ENCODE measurements around the gene RNASE2. TPM values are rescaled to one million over a fixed set of nuclear protein-coding genes. Genes with fewer than 3 reads are reported as not detected.
"Not testable (repeated sequence)": the region's sequence is repeated elsewhere in the genome, so short reads cannot be mapped to it uniquely, and the experiment has no call there.

RNASE2 gene
- not detected in 2 replicates for total RNA-seq

DNA sequence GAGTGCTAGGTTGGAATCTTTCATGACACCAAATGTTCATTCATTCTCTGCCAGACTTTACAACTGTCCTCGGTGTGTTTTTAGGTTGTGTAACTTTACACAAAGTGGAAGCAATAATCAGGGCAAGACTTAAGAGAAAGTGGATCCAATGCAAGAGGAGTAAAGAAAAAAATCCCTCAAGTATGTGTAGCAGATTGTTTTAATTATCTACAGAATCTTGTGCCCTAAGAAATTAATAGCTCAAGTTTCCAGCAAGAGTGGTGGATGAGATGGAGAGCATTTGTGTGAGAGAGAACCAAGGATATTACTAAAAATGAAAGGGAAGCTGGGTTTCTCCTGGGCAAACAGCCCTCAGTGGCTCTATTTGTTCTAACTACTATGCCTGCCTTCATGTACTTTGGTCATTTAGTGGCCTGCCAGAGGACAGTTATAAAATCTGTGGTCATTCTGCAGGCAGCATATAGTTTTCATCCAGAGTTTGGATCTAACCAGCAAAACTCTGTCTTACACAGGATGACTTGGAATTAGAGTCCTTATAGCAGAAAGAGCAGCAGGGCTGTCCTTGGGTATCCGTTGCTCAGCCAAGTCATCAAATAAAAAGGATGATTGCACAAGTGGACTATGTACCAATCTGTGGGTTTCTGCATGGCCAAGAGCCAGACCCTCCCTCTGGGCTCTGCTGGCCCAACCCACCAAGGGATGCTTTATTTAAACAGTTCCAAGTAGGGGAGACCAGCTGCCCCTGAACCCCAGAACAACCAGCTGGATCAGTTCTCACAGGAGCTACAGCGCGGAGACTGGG lies at the start of gene RNASE2:
Gene RNASE2, plus strand, starts transcription at position 752 of the 802 bp plus-strand sequence. CDS start 285 bp downstream, outside the sequence.
- H3K4me3 ChIP-seq (ENCODE audit: low read depth, low read length); DNase-seq (ENCODE audit: low read depth): not testable (repeated sequence)

DNA sequence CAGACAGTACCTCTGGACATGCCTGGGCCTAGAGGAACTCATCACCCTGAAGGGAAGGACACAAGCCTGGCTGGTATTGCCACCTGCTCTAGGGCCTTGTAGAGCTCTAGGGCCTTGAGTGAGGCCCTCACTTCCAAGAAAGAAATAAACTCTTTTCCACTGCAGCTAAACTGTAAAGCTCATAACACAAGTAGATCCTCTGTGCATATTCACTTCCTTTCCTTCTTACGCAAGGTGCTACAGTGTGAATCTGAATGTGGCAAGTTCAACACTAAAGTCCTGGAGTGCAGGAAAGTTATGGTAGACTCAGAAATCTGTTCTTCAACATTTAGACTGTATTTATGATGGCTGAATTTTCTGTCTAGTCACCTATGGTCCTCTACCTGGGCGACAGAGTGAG lies 49.6 kb upstream of the RNASE2 start:
- no peak for TF ChIP-seq CTCF (conservative IDR thresholded peaks at IDR 0.05; ENCODE audit: low read depth, low read length)
- H3K4me3 ChIP-seq (ENCODE audit: low read depth, low read length) = no peak overlapping the region
- no peak for DNase-seq (ENCODE audit: low read depth)

GRCh38 chr14:20907214-20907613 lies 48.1 kb upstream of the RNASE2 start:
- no peak for DNase-seq (ENCODE audit: low read depth)
- no peak for TF ChIP-seq CTCF (conservative IDR thresholded peaks at IDR 0.05; ENCODE audit: low read depth, low read length)
- H3K4me3 ChIP-seq (ENCODE audit: low read depth, low read length) = no peak overlapping the region

DNA sequence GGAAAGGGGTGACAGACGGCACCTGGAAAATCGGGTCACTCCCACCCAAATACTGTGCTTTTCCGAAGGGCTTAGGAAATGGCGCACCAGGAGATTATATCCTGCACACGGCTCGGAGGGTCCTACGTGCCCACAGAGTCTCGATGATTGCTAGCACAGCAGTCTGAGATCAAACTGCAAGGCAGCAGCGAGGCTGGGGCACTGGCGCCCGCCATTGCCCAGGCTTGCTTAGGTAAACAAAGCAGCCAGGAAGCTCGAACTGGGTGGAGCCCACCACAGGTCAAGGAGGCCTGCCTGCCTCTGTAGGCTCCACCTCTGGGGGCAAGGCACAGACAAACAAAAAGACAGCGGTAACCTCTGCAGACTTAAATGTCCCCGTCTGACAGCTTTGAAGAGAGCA lies 44.5 kb upstream of the RNASE2 start:
- not testable (repeated sequence) for DNase-seq (ENCODE audit: low read depth); H3K4me3 ChIP-seq (ENCODE audit: low read depth, low read length)

DNA sequence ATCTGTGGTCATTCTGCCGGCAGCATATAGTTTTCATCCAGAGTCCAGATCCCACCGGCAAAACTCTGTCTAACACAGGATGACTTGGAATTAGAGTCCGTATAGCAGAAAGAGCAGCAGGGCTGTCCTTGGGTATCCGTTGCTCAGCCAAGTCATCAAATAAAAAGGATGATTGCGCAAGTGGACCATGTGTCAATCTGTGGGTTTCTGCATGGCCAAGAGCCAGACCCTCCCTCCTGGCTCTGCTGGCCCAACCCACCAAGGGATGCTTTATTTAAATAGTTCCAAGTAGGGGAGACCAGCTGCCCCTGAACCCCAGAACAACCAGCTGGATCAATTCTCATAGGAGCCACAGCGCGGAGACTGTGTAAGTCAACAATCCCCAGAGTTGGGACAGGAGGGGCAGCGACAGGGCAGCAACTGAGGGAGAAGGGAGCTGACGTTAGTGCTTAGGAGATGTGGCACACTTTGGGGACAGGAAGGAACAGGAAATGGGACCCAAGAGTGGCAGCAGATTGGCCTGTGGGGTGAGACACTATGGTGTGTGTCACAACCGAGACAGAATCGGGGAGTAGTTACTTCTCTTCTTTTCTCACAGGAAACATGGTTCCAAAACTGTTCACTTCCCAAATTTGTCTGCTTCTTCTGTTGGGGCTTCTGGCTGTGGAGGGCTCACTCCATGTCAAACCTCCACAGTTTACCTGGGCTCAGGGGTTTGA lies 36.1 kb upstream of the RNASE2 start:
- not testable (repeated sequence) for DNase-seq (ENCODE audit: low read depth); H3K4me3 ChIP-seq (ENCODE audit: low read depth, low read length)

DNA sequence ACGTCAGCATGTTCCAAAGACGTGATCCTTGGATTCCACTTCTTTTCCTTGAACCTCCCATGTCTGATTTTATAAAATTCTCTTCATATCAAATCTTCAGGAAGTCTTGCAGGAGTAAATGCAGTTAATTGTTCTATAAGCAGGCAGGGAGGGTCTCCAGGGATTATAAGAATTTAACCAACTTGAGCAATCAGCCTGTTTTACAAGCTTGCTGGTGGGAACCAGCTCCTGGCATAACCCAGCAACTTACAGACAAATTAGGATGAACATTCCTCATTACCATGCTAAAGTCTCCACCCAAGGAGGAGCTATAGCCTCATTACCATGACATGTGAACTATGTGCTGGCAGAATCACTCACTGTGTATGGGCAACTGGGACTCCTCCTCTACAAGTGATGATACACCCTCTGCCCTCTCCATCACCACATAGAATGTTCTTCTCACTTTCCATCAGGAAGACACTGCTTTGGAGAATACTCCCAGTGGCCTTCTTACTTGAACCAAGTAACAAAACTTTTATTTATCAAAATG lies 31.5 kb upstream of the RNASE2 start:
- H3K4me3 ChIP-seq (ENCODE audit: low read depth, low read length); DNase-seq (ENCODE audit: low read depth): not testable (repeated sequence)

GRCh38 chr14:20934148-20934762 lies 21.0 kb upstream of the RNASE2 start:
- DNase-seq (ENCODE audit: low read depth) = no peak
- peak; percentile 53 for TF ChIP-seq CTCF (conservative IDR thresholded peaks at IDR 0.05; ENCODE audit: low read depth, low read length)
- no peak overlapping the region for H3K4me3 ChIP-seq (ENCODE audit: low read depth, low read length)

- no peak for DNase-seq (ENCODE audit: low read depth)
- TF ChIP-seq CTCF (conservative IDR thresholded peaks at IDR 0.05; ENCODE audit: low read depth, low read length) = no peak
- no peak overlapping the region for H3K4me3 ChIP-seq (ENCODE audit: low read depth, low read length)
These were observed 19.8 kb upstream of the RNASE2 start for GRCh38 chr14:20935303-20935984.

DNA sequence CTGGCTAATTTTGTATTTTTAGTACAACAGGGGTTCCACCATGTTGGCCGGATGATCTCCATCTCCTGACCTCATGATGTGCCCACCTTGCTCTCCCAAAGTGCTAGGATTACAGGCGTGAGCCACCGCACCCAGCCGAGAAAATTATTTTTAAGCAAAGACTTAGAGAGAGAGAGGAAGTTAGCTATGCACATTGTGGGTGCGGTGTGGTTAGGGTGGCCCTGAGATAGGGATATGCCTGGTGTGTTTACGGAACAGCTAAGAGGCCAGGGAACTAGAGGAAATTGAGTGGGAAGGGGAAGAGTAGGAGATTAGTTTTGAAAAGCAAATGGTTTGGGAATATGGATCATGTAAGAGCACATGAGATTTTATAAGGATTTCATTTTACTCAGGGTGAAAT lies 10.1 kb upstream of the RNASE2 start:
- H3K4me3 ChIP-seq (ENCODE audit: low read depth, low read length); DNase-seq (ENCODE audit: low read depth): not testable (repeated sequence)

GRCh38 chr14:20946707-20947106 lies 8.6 kb upstream of the RNASE2 start:
- H3K4me3 ChIP-seq (ENCODE audit: low read depth, low read length); DNase-seq (ENCODE audit: low read depth): not testable (repeated sequence)

GRCh38 chr14:20955538-20955873 lies 219 bp downstream of the RNASE2 start:
- not testable (repeated sequence) for DNase-seq (ENCODE audit: low read depth); H3K4me3 ChIP-seq (ENCODE audit: low read depth, low read length)

All from epithelial cell of proximal tubule (primary cell).